Right lobe of liver (tissue), 4 donors: ENCODE data around the gene NPIPB5.
"Not testable (repeated sequence)": the region's sequence is repeated elsewhere in the genome, so short reads cannot be mapped to it uniquely, and the experiment has no call there.

Experiments used
- CTCF ChIP-seq, 4 donors: fragments of 200-600 bp in 3 of 4; fragments of 450-650 bp in 1 of 4; IDR thresholded peaks; one replicate each; pipeline versions ENCODE4 v1.5.1 to v1.8.0; 2016 to 2022; ENCODE audit warnings: antibody characterized with exemption in 4 of 4, mild to moderate bottlenecking in 2 of 4
- POLR2A ChIP-seq: fragments of 450-650 bp; IDR thresholded peaks from one replicate; pipeline ENCODE4 v1.6.1; 2017; ENCODE audit warnings: antibody characterized with exemption, mild to moderate bottlenecking
- donor health status: DM: no; HTN: no; CAD: no.
- donor health status: DM: no; HTN: no; CAD: no.
- donor health status: DM: no; HTN: yes; CAD: no.

GRCh38 chr16:22549853-22550252 lies 39.2 kb downstream of the NPIPB5 start:
- TF ChIP-seq CTCF (IDR thresholded peaks at IDR 0.05); POLR2A: not testable (repeated sequence)
